PC-3 (cell line): ENCODE measurements around the gene HPN.
"Not testable (repeated sequence)": the region's sequence is repeated elsewhere in the genome, so short reads cannot be mapped to it uniquely, and the experiment has no call there.

Source experiments
- CTCF ChIP-seq: fragments of 300-600 bp; sonication (generic); conservative IDR thresholded peaks from 2 replicates; pipeline ENCODE4 v1.5.1; 2017; ENCODE audit warnings: antibody characterized with exemption, low read depth, mild to moderate bottlenecking, low read length
- EZH2 ChIP-seq: fragments of 300-600 bp; sonication (generic); IDR thresholded peaks from one replicate; pipeline ENCODE4 v1.6.1; 2017; ENCODE audit warnings: antibody characterized with exemption, mild to moderate bottlenecking, low read length; ENCODE audit not compliant: unreplicated experiment

DNA sequence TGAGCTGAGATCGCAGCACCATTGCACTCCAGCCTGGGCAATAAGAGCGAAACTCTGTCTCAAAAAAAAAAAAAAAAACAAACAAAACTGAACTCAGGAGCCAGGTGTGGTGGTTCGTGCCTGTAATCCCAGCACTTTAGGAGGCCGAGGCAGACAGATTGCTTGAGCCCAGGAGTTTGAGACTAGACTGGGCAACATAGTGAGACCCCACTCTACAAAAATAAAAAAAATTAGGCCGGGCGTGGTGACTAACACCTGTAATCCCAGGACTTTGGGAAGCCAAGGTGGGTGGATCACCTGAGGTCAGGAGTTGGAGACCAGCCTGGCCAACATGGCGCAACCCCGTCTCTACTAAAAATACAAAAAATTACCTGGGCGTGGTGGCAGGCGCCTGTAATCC, 60.4 kb downstream of the HPN start:
- not testable (repeated sequence) for TF ChIP-seq EZH2, CTCF
